Right ventricle myocardium superior (tissue), 1 donor: ENCODE measurements around the gene PMFBP1. TPM values are rescaled to one million over a fixed set of nuclear protein-coding genes. Genes with fewer than 3 reads are reported as not detected.
"Not testable (repeated sequence)": the region's sequence is repeated elsewhere in the genome, so short reads cannot be mapped to it uniquely, and the experiment has no call there.

Source experiments
- ATAC-seq: fragments of 200-7000 bp; cut with Tn5 transposase; one replicate; pipeline ENCODE4 v1.9.1; 2020; ENCODE audit warnings: mild to moderate bottlenecking; ENCODE audit not compliant: poor library complexity
- DNase-seq: peaks from one replicate; pipeline ENCODE4 v3.0.0-alpha.2; 2020
- intact Hi-C: fragments of 100-400 bp; cut with DNase I; formaldehyde crosslinking; loops from one replicate; pipeline ENCODE4 v1.11.2; 2022
- total RNA-seq: library from RNA; stranded (reverse); fragmentation: NEBNext Ultra II Directional; extraction: Animal tissue kit (Norgen Biotek cat#: 25700); gene quantifications from one replicate; pipeline ENCODE4 v1.2.1, GENCODE V29; 2021
- donor health status: DM: no; HTN: yes; CAD: no; lungs with severe emphysema.

PMFBP1 gene
- total RNA-seq, 1 donor from 2014 or later: 0.19 TPM

- DNase-seq (no peak), ATAC-seq (no peak)
- intact Hi-C loops: no loop called here
Measured at GRCh38 chr16:72083778-72084404, 88.1 kb downstream of the PMFBP1 start.

GRCh38 chr16:72076991-72077706, 94.8 kb downstream of the PMFBP1 start:
- DNase-seq, intact Hi-C loops, ATAC-seq: not testable (repeated sequence)

- intact Hi-C loops, DNase-seq: not testable (repeated sequence)
- peak; percentile 65 for ATAC-seq
Measured at GRCh38 chr16:72075067-72075466, 96.9 kb downstream of the PMFBP1 start.

GRCh38 chr16:72073560-72074230, 98.3 kb downstream of the PMFBP1 start:
- ATAC-seq (peak; percentile 90), DNase-seq (peak; percentile 72)
- intact Hi-C loops: no loop called here

GRCh38 chr16:72072514-72073342, 99.2 kb downstream of the PMFBP1 start:
- intact Hi-C loops: no loop called here
- ATAC-seq: peak; percentile 72
- no peak for DNase-seq

Other genes starting within 250 kb of the PMFBP1 start
- 0.03 TPM for gene PKD1L3, start 171.8 kb downstream of the PMFBP1 start, total RNA-seq
- gene DHODH, start 163.4 kb downstream of the PMFBP1 start, total RNA-seq: 8.3 TPM
- 6.4 TPM for gene HP, start 117.7 kb downstream of the PMFBP1 start, total RNA-seq
- gene HPR, start 108.9 kb downstream of the PMFBP1 start, total RNA-seq: 87.8 TPM
- gene TXNL4B, start 78.5 kb downstream of the PMFBP1 start, total RNA-seq: 6.9 TPM
- 38.1 TPM for gene DHX38, start 78.3 kb downstream of the PMFBP1 start, total RNA-seq